Neural progenitor cell (in vitro differentiated cells): ENCODE data around the gene ASXL1. TPM values are rescaled to one million over a fixed set of nuclear protein-coding genes. Genes with fewer than 3 reads are reported as not detected.

ENCODE experiments used
- DNase-seq: peaks from one replicate; pipeline ENCODE4 v3.0.0-alpha.2; 2016; ENCODE audit warnings: low spot score
- H2AFZ ChIP-seq: fragments of 200-600 bp; sonication (generic); replicated peaks from 2 replicates; pipeline ENCODE4 v1.6.1; 2016; ENCODE audit warnings: antibody characterized with exemption
- H3F3A ChIP-seq: fragments of 200-600 bp; sonication (generic); 2 replicates; pipeline ENCODE4 v1.6.1; 2016; ENCODE audit warnings: antibody characterized with exemption, low read depth
- H3K27ac ChIP-seq: fragments of 200-600 bp; sonication (generic); 2 replicates; pipeline ENCODE4 v1.5.1; 2016; ENCODE audit warnings: mild to moderate bottlenecking
- H3K27me3 ChIP-seq: fragments of 200-600 bp; sonication (generic); 2 replicates; pipeline ENCODE4 v1.6.1; 2016; ENCODE audit warnings: mild to moderate bottlenecking, moderate library complexity
- H3K36me3 ChIP-seq: fragments of 200-600 bp; sonication (generic); 2 replicates; pipeline ENCODE4 v1.5.1; 2016
- H3K4me1 ChIP-seq: fragments of 200-600 bp; sonication (generic); 2 replicates; pipeline ENCODE4 v1.6.1; 2016; ENCODE audit warnings: mixed run types
- H3K4me2 ChIP-seq: fragments of 200-600 bp; sonication (generic); 2 replicates; pipeline ENCODE4 v1.6.1; 2016
- H3K4me3 ChIP-seq: fragments of 200-600 bp; sonication (generic); 2 replicates; pipeline ENCODE4 v1.5.1; 2016
- H3K79me2 ChIP-seq: fragments of 200-600 bp; sonication (generic); 2 replicates; pipeline ENCODE4 v1.6.1; 2016; ENCODE audit warnings: low read depth
- H3K9ac ChIP-seq: fragments of 200-600 bp; sonication (generic); 2 replicates; pipeline ENCODE4 v1.6.1; 2016
- H3K9me3 ChIP-seq: fragments of 200-600 bp; sonication (generic); 2 replicates; pipeline ENCODE4 v1.5.1; 2016; ENCODE audit warnings: low read depth
- H4K20me1 ChIP-seq: fragments of 200-600 bp; sonication (generic); 2 replicates; pipeline ENCODE4 v1.6.1; 2016; ENCODE audit warnings: low read depth
- H3K27ac Mint-ChIP-seq: 3 replicates; pipeline ENCODE4 v1.8.0; 2021; ENCODE audit warnings: mixed read lengths
- H3K27me3 Mint-ChIP-seq: 2 replicates; pipeline ENCODE4 v1.8.0; 2022; ENCODE audit warnings: low read depth, mild to moderate bottlenecking, inconsistent platforms, moderate library complexity, mixed read lengths; ENCODE audit not compliant: insufficient read depth
- H3K36me3 Mint-ChIP-seq: 3 replicates; pipeline ENCODE4 v1.8.0; 2021; ENCODE audit warnings: mixed read lengths
- H3K4me1 Mint-ChIP-seq: 3 replicates; pipeline ENCODE4 v1.8.0; 2021; ENCODE audit warnings: mixed read lengths
- H3K4me3 Mint-ChIP-seq: 3 replicates; pipeline ENCODE4 v1.8.0; 2021; ENCODE audit warnings: mild to moderate bottlenecking, moderate library complexity, mixed read lengths
- H3K9me3 Mint-ChIP-seq: 3 replicates; pipeline ENCODE4 v1.8.0; 2020; ENCODE audit warnings: mixed read lengths
- EZH2 ChIP-seq: fragments of 200-600 bp; sonication (generic); IDR thresholded peaks from 2 replicates; pipeline ENCODE4 v1.6.1; 2017; ENCODE audit warnings: antibody characterized with exemption, mild to moderate bottlenecking, moderate library complexity
- EZH2phosphoT487 ChIP-seq: fragments of 200-600 bp; sonication (generic); IDR thresholded peaks from 2 replicates; pipeline ENCODE4 v1.6.1; 2017; ENCODE audit warnings: antibody characterized with exemption
- total RNA-seq: library from RNA; depleted of rRNA; stranded (reverse); fragments of >200 nt; gene quantifications from 2 replicates; pipeline ENCODE4 v1.2.3, GENCODE V29; 2015; ENCODE audit warnings: low replicate concordance
- TF ChIP-seq, protein P1 (sequence below): fragments of 200-600 bp; sonication (generic); IDR thresholded peaks from 2 replicates; pipeline ENCODE4 v1.5.1; 2017; ENCODE audit warnings: antibody characterized with exemption, mild to moderate bottlenecking

Gene ASXL1
- total RNA-seq, 1 donor from 2014 or later = 48.2 TPM

DNA sequence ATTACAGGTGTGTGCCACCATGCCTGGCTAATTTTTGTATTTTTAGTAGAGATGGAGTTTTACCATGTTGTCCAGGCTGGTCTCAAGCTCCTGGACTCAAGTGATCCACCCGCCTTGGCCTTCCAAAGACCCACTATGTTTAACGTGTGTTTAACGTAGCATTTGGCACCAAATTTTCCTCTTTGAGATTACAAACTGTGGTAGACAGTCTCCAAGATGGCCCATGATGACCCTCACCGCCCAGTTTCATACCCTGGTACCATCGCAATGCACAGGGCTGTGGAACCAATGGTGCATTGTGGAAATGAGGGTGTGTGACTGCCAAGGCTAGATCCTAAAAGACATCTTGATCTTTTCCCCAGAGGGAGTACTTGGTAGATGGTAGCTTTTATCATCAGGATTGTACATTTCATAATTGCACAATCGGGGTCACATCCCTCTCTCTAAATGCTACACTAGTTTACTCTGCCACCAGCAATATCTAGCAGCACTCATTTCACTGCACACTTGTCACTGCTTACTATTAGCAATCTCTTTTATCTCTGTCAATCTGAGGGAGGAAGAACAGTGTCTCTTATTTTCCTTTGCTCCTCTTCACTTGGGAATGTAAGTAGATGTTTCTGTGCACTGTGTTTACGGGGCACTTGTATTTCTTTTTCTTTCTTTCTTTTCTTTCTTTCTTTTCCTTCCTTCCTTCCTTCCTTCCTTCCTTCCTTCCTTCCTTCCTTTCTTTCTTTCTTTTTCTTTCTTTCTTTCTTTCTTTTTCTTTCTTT is 130.1 kb downstream of the ASXL1 start:
- no peaks in the 10 kb centered on the region for H3K36me3 ChIP-seq
- Mint-ChIP-seq H3K4me3 (no peak overlapping the region), H3K27me3 (peaks cover 6% of the 10 kb centered on the region), H3K4me1 (peaks cover 20% of the 10 kb centered on the region), H3K9me3 (peaks cover 3% of the 10 kb centered on the region), H3K27ac (no peak overlapping the region), H3K36me3 (no peaks in the 10 kb centered on the region)
- no peak overlapping the region for H3K9ac ChIP-seq
- H3F3A ChIP-seq = peaks cover 24% of the 10 kb centered on the region
- H3K4me2 ChIP-seq = no peak overlapping the region
- peaks cover 5% of the 10 kb centered on the region for H3K4me1 ChIP-seq
- H3K9me3 ChIP-seq = no peaks in the 10 kb centered on the region
- no peaks in the 10 kb centered on the region for H4K20me1 ChIP-seq
- H3K27me3 ChIP-seq = peaks cover 4% of the 10 kb centered on the region
- H2AFZ ChIP-seq = no peak overlapping the region
- no peak for TF ChIP-seq EZH2
- no peak for TF ChIP-seq EZH2phosphoT487
- TF ChIP-seq, protein P1, sequence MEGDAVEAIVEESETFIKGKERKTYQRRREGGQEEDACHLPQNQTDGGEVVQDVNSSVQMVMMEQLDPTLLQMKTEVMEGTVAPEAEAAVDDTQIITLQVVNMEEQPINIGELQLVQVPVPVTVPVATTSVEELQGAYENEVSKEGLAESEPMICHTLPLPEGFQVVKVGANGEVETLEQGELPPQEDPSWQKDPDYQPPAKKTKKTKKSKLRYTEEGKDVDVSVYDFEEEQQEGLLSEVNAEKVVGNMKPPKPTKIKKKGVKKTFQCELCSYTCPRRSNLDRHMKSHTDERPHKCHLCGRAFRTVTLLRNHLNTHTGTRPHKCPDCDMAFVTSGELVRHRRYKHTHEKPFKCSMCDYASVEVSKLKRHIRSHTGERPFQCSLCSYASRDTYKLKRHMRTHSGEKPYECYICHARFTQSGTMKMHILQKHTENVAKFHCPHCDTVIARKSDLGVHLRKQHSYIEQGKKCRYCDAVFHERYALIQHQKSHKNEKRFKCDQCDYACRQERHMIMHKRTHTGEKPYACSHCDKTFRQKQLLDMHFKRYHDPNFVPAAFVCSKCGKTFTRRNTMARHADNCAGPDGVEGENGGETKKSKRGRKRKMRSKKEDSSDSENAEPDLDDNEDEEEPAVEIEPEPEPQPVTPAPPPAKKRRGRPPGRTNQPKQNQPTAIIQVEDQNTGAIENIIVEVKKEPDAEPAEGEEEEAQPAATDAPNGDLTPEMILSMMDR = no peak
- no peaks in the 10 kb centered on the region for H3K79me2 ChIP-seq
- DNase-seq = no peak
- H3K4me3 ChIP-seq = no peak overlapping the region
- no peak overlapping the region for H3K27ac ChIP-seq

Other genes starting within 250 kb of the ASXL1 start
- 27.9 and 41.7 TPM in 2 replicates for gene TM9SF4, start 248.6 kb upstream of the ASXL1 start, total RNA-seq
- 16.5 and 21.2 TPM in 2 replicates for gene PLAGL2, start 150.6 kb upstream of the ASXL1 start, total RNA-seq
- 22.3 and 23.5 TPM in 2 replicates for gene POFUT1, start 150.5 kb upstream of the ASXL1 start, total RNA-seq
- gene KIF3B, start 80.7 kb upstream of the ASXL1 start, total RNA-seq = 16.8 and 20.9 TPM in 2 replicates
- 11.9 and 25.6 TPM in 2 replicates for gene NOL4L, start 227.0 kb downstream of the ASXL1 start, total RNA-seq